ENCODE data around the gene NEDD4L. TPM values are rescaled to one million over a fixed set of nuclear protein-coding genes. Genes with fewer than 3 reads are reported as not detected.

The NEDD4L gene
- total and polyA plus RNA-seq, 8 donors = 45.0 to 113 (median 66.4) TPM

DNA sequence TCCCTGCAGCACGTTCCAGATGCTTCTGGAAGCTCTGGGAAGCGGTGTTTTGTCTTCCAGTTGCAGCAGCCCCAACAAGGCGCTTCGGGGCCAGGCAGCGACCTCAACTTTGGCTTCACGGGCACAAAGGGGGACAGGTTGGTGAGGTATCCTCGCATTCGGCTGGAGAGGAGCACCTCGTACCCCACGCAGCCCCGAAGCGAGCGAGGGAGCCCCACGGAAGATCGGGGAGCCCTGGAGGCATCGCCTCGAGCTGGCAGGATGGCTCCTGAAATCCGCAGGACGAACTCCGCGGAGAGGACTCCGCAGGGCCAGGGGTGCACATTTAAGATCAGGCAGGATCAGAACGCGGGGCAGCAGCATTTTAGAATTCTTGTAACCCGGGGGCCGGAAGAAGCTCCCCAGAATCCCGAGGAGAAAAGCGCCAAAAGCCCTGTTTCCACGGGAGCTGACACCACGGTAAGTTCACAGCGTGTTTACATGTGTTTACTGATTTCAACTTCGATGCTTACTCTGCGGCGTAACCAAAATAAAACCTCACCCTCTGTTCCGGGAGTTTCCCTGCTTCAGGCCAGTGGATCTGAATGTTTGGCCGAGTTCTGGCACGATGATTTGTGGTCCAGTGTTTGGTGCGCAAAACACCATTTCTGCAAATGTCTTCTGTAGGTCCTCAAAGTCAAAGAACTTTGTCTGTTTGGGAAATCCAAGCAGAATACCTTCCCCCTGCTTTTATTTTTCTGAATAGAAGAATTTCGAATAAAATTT, 212.5 kb downstream of the NEDD4L start:
- DNase-seq (peak in 2 of 6 donors; percentile 10 to 62), FAIRE-seq (no peak), ATAC-seq (no peak)
- peaks cover 10 to 17% (median 13%) of the 10 kb centered on the region in 3 donors for H3K4me1 ChIP-seq
- H3K4me3 ChIP-seq = no peak overlapping the region
- intact Hi-C loops (cut with DNase I) = no loop called here
- no peaks in the 10 kb centered on the region for H3K27me3 ChIP-seq
- H3K27ac ChIP-seq = no peak overlapping the region
- TF ChIP-seq, protein P1, sequence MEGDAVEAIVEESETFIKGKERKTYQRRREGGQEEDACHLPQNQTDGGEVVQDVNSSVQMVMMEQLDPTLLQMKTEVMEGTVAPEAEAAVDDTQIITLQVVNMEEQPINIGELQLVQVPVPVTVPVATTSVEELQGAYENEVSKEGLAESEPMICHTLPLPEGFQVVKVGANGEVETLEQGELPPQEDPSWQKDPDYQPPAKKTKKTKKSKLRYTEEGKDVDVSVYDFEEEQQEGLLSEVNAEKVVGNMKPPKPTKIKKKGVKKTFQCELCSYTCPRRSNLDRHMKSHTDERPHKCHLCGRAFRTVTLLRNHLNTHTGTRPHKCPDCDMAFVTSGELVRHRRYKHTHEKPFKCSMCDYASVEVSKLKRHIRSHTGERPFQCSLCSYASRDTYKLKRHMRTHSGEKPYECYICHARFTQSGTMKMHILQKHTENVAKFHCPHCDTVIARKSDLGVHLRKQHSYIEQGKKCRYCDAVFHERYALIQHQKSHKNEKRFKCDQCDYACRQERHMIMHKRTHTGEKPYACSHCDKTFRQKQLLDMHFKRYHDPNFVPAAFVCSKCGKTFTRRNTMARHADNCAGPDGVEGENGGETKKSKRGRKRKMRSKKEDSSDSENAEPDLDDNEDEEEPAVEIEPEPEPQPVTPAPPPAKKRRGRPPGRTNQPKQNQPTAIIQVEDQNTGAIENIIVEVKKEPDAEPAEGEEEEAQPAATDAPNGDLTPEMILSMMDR (IDR thresholded peaks at IDR 0.05) = no peak
- H3K9me3 ChIP-seq = no peaks in the 10 kb centered on the region
- 96 to 98% methylated on average over 39 of the region's 39 CpGs for WGBS, 2 donors
- H3K36me3 ChIP-seq = peaks cover 0 to 16% (median 0%) of the 10 kb centered on the region in 3 donors

DNA sequence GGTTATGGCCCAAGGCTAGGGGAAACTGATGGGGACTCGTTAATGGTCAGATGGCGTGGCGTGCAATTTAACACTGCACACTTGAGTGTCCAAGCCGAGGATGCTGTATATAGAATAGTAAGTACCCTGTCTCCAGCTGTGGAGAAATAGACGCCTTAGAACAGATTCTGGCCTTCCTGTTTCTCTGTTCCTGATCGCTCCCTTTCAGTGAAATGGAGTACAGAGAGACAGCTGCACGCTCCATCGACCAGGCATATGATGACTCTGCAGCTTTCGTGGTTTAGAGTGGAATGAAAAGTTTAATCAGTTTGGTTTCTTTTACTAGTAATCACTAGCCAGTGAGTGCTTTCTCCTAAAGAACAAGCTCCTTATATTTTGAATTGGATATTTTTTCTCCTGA, 213.4 kb downstream of the NEDD4L start:
- no peak for FAIRE-seq
- peak overlapping the region in 1 of 4 donors; percentile 24 for H3K27ac ChIP-seq
- H3K4me1 ChIP-seq = peaks cover 19 to 27% (median 23%) of the 10 kb centered on the region in 3 donors
- no peaks in the 10 kb centered on the region for H3K9me3 ChIP-seq
- peaks cover 0 to 16% (median 0%) of the 10 kb centered on the region in 3 donors for H3K36me3 ChIP-seq
- no peak for DNase-seq
- no peaks in the 10 kb centered on the region for H3K27me3 ChIP-seq
- TF ChIP-seq, protein P1 (IDR thresholded peaks at IDR 0.05) = no peak
- intact Hi-C loops (cut with DNase I) = no loop called here
- WGBS, 2 donors = 73 to 77% methylated on average over 9 of the region's 9 CpGs
- H3K4me3 ChIP-seq = no peak overlapping the region
- ATAC-seq = peak in 2 of 4 donors; percentile 5 to 61

DNA sequence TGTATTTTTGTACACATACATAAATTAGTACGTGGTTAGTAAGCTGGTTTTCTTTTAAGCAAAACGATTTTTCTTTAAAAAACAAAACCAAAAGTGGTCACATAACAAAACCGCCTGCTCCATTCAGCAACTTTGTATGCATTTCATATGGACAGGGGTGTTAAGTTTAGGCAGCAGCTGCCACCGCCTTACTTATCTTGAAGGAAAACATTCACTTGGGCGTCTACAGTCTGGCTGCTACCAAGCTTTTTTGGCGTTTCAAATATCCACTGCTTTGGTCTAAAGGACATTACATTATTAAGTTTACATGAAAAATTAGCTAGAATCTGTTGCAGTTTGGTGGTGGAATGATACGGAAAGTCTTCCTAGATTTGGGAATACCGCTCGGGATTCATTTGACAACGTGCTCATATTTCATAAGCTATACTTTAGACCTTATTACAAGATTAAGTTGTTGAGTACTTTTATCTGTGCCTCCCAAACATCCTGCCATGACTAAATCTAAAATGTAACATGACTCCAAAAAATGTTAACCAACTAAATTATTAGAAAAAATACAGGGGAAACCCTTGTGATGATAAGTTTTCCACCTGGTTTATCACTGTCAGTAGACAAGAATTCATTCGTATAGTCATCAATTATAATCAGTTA, 214.8 kb downstream of the NEDD4L start:
- FAIRE-seq (no peak), DNase-seq (no peak), ATAC-seq (no peak)
- H3K27me3 ChIP-seq = no peaks in the 10 kb centered on the region
- TF ChIP-seq, protein P1 (IDR thresholded peaks at IDR 0.05) = no peak
- WGBS, 2 donors = 65 to 71% methylated on average over 11 of the region's 11 CpGs
- peaks cover 24 to 35% (median 28%) of the 10 kb centered on the region in 3 donors for H3K4me1 ChIP-seq
- H3K27ac ChIP-seq = peak overlapping the region in 1 of 4 donors; percentile 24
- no peaks in the 10 kb centered on the region for H3K9me3 ChIP-seq
- no peak overlapping the region for H3K4me3 ChIP-seq
- intact Hi-C loops (cut with DNase I) = no loop called here
- peaks cover 0 to 16% (median 0%) of the 10 kb centered on the region in 3 donors for H3K36me3 ChIP-seq

DNA sequence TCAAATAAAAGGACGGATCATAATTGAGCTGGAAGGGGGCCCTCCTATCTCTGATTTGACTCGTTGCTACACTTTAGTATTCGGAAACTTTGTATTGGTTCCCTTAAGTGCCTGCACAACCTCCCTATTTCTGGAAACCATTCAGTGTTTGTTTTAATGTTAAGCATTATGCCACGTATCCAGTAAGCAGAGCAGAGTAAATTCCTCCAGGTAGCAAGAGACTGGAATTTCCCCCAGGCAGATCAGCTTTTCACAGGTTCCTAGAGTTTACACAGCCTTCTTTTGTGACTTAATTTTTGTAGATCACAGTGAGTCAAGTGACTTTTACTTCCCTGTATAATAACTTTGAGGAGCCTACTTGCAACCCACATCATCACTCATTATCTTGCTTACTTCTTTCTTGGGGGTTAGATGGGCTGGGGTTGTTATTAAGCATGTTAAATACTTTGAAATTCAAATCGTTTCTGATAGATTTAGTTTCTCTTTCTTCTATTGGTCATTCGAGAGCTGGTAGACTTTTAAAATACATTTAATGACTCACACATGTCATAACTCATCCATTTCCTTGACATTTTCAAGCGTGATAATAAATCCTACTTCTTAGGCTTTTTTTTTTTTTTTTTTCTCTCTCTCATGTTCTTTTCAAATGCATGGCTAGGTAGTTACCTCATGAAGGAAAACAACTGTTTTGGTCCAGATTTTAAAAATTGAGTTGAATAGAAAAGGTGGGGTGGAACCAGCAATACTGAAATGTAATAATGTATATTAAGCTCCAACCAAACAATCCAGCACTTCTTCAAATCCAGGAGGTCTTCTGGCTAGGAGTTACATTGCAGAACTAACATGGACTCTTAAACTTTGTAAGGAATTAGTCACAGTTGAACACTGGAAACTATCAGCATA, 219.3 kb downstream of the NEDD4L start:
- DNase-seq (peak in 1 of 6 donors; percentile 49), FAIRE-seq (peak; percentile 72), ATAC-seq (peak; percentile 57 to 88 (median 86))
- peak overlapping the region; percentile 37 to 90 (median 72) for H3K27ac ChIP-seq
- no peaks in the 10 kb centered on the region for H3K27me3 ChIP-seq
- intact Hi-C loops (cut with DNase I) = no loop called here
- H3K36me3 ChIP-seq = no peaks in the 10 kb centered on the region
- WGBS, 2 donors = 8 to 9% methylated on average over 7 of the region's 7 CpGs
- H3K9me3 ChIP-seq = no peaks in the 10 kb centered on the region
- H3K4me1 ChIP-seq = peaks cover 35 to 42% (median 38%) of the 10 kb centered on the region in 3 donors
- peak overlapping the region in 1 of 4 donors; percentile 8 for H3K4me3 ChIP-seq
- TF ChIP-seq, protein P1 (IDR thresholded peaks at IDR 0.05) = no peak

All from pancreas (tissue), 10 donors.